H9 (cell line): ENCODE data around the gene RNF214. TPM values are rescaled to one million over a fixed set of nuclear protein-coding genes. Genes with fewer than 3 reads are reported as not detected.
A peak's percentile ranks its signal among the peaks of the same experiment; 100 is the strongest.

Source experiments
- DNase-seq: peaks from one replicate; pipeline ENCODE4 v3.0.0-alpha.2; 2017
- H2AFZ ChIP-seq: one replicate; pipeline ENCODE4 v1.6.1; 2013; ENCODE audit warnings: mild to moderate bottlenecking, low read length, control low read depth, moderate library complexity
- H2AK5ac ChIP-seq: 2 replicates; pipeline ENCODE4 v1.6.1; 2013; ENCODE audit warnings: low read length, control low read depth, mixed read lengths; ENCODE audit not compliant: insufficient read length
- H2BK120ac ChIP-seq: one replicate; pipeline ENCODE4 v1.6.1; 2013; ENCODE audit warnings: low read depth, mild to moderate bottlenecking, low read length, control low read depth, inconsistent platforms; ENCODE audit not compliant: poor library complexity, severe bottlenecking
- H2BK12ac ChIP-seq: 2 replicates; pipeline ENCODE4 v1.6.1; 2013; ENCODE audit warnings: low read length, control low read depth, mixed read lengths, low read depth; ENCODE audit not compliant: insufficient read length
- H2BK15ac ChIP-seq: 2 replicates; pipeline ENCODE4 v1.6.1; 2013; ENCODE audit warnings: low read depth, low read length, control low read depth
- H2BK20ac ChIP-seq: one replicate; pipeline ENCODE4 v1.6.1; 2013; ENCODE audit warnings: low read depth, mild to moderate bottlenecking, low read length, control low read depth, inconsistent platforms; ENCODE audit not compliant: poor library complexity, severe bottlenecking
- H2BK5ac ChIP-seq: 2 replicates; pipeline ENCODE4 v1.6.1; 2013; ENCODE audit warnings: low read length, control low read depth, mixed read lengths; ENCODE audit not compliant: insufficient read length
- H3K14ac ChIP-seq: 2 replicates; pipeline ENCODE4 v1.6.1; 2013; ENCODE audit warnings: low read length, control low read depth; ENCODE audit not compliant: insufficient read depth
- H3K18ac ChIP-seq: 2 replicates; pipeline ENCODE4 v1.6.1; 2013; ENCODE audit warnings: low read depth, mild to moderate bottlenecking, mixed read lengths, low read length, control low read depth; ENCODE audit not compliant: insufficient read length
- H3K23ac ChIP-seq: 2 replicates; pipeline ENCODE4 v1.6.1; 2013; ENCODE audit warnings: low read length, control low read depth, mixed read lengths, low read depth; ENCODE audit not compliant: insufficient read length
- H3K23me2 ChIP-seq: 2 replicates; pipeline ENCODE4 v1.6.1; 2013; ENCODE audit warnings: low read depth, mild to moderate bottlenecking, mixed read lengths, low read length, control low read depth; ENCODE audit not compliant: insufficient read length, poor library complexity, severe bottlenecking
- H3K27ac ChIP-seq: 2 replicates; pipeline ENCODE4 v1.5.1; 2013; ENCODE audit warnings: low read length, control low read depth, mixed read lengths, low read depth; ENCODE audit not compliant: insufficient read length
- H3K27me3 ChIP-seq: 2 replicates; pipeline ENCODE4 v1.6.1; 2013; ENCODE audit warnings: low read length, control low read depth, inconsistent platforms; ENCODE audit not compliant: insufficient read depth
- H3K4ac ChIP-seq: 2 replicates; pipeline ENCODE4 v1.6.1; 2013; ENCODE audit warnings: low read depth, mild to moderate bottlenecking, control low read depth, inconsistent platforms, low read length, moderate library complexity
- H3K4me1 ChIP-seq: 2 replicates; pipeline ENCODE4 v1.6.1; 2013; ENCODE audit warnings: low read length, control low read depth, inconsistent platforms; ENCODE audit not compliant: insufficient read depth
- H3K4me2 ChIP-seq: 2 replicates; pipeline ENCODE4 v1.6.1; 2013; ENCODE audit warnings: low read length, control low read depth, mixed read lengths; ENCODE audit not compliant: insufficient read length, insufficient read depth
- H3K56ac ChIP-seq: 2 replicates; pipeline ENCODE4 v1.6.1; 2013; ENCODE audit warnings: low read depth, mild to moderate bottlenecking, mixed read lengths, low read length, control low read depth; ENCODE audit not compliant: insufficient read length
- H3K79me1 ChIP-seq: 2 replicates; pipeline ENCODE4 v1.6.1; 2013; ENCODE audit warnings: low read depth, mild to moderate bottlenecking, moderate library complexity, low read length, control low read depth, inconsistent platforms; ENCODE audit not compliant: insufficient read depth, poor library complexity, severe bottlenecking
- H3K79me2 ChIP-seq: 2 replicates; pipeline ENCODE4 v1.6.1; 2013; ENCODE audit warnings: low read length, control low read depth, inconsistent platforms; ENCODE audit not compliant: insufficient read depth
- H3K9ac ChIP-seq: 2 replicates; pipeline ENCODE4 v1.6.1; 2013; ENCODE audit warnings: low read length, control low read depth, mixed read lengths; ENCODE audit not compliant: insufficient read length; ENCODE audit errors: extremely low read depth
- H3K9me3 ChIP-seq: one replicate; pipeline ENCODE4 v1.6.1; 2013; ENCODE audit warnings: low read depth, low read length, inconsistent platforms; ENCODE audit not compliant: control insufficient read depth
- H3T11ph ChIP-seq: one replicate; pipeline ENCODE4 v1.6.1; 2013; ENCODE audit warnings: mild to moderate bottlenecking, low read length, control low read depth, inconsistent platforms
- H4K20me1 ChIP-seq: one replicate; pipeline ENCODE4 v1.6.1; 2013; ENCODE audit not compliant: control insufficient read depth, insufficient read length, insufficient read depth
- H4K5ac ChIP-seq: 2 replicates; pipeline ENCODE4 v1.6.1; 2013; ENCODE audit warnings: low read depth, mild to moderate bottlenecking, mixed read lengths, low read length, control low read depth; ENCODE audit not compliant: insufficient read length
- H4K8ac ChIP-seq: replicated peaks from 2 replicates; pipeline ENCODE4 v1.6.1; 2013; ENCODE audit warnings: low read length, control low read depth, mixed read lengths, low read depth; ENCODE audit not compliant: insufficient read length
- H4K91ac ChIP-seq: 2 replicates; pipeline ENCODE4 v1.6.1; 2013; ENCODE audit warnings: low read depth, mild to moderate bottlenecking, moderate library complexity, mixed read lengths, low read length, control low read depth; ENCODE audit not compliant: insufficient read length
- H3K27ac Mint-ChIP-seq, 3 experiments: 2 replicates in 2 of 3; 3 replicates in 1 of 3; pipeline ENCODE4 v1.8.0; 2020 to 2021; ENCODE audit warnings: mixed read lengths in 3 of 3, mild to moderate bottlenecking in 1 of 3, moderate library complexity in 1 of 3
- H3K27me3 Mint-ChIP-seq: 2 replicates; pipeline ENCODE4 v1.8.0; 2021; ENCODE audit warnings: low read depth, mild to moderate bottlenecking, moderate library complexity, mixed read lengths
- H3K36me3 Mint-ChIP-seq, 3 experiments: 2 replicates in 2 of 3; 3 replicates in 1 of 3; pipeline ENCODE4 v1.8.0; 2020 to 2021; ENCODE audit warnings: low read depth in 3 of 3, mixed read lengths in 3 of 3; ENCODE audit not compliant: insufficient read depth in 1 of 3
- H3K4me1 Mint-ChIP-seq, 2 experiments: 2 replicates each; pipeline ENCODE4 v1.8.0; 2020; ENCODE audit warnings: mixed read lengths in 2 of 2
- H3K4me3 Mint-ChIP-seq, 2 experiments: 2 replicates in 1 of 2; 3 replicates in 1 of 2; pipeline ENCODE4 v1.8.0; 2020 to 2021; ENCODE audit warnings: mild to moderate bottlenecking in 2 of 2, mixed read lengths in 2 of 2, moderate library complexity in 1 of 2
- H3K9me3 Mint-ChIP-seq, 2 experiments: 2 replicates in 1 of 2; 3 replicates in 1 of 2; pipeline ENCODE4 v1.8.0; 2020; ENCODE audit warnings: mild to moderate bottlenecking in 2 of 2, mixed read lengths in 2 of 2, moderate library complexity in 1 of 2
- CTCF ChIP-seq: fragments of 200-600 bp; sonication (generic); conservative IDR thresholded peaks from 3 replicates; pipeline ENCODE4 v1.8.0; 2021; ENCODE audit warnings: antibody characterized with exemption, mild to moderate bottlenecking
- WGBS: extraction: QIAGEN DNeasy Blood & Tissue Kit; methylation state at CpG from one replicate; pipeline ENCODE4 v1.1.7; 2013; ENCODE audit warnings: missing lambda C conversion rate, low lambda C conversion rate, mixed read lengths; ENCODE audit not compliant: insufficient read length; ENCODE audit errors: extremely low coverage; 5-methylcytosine and 5-hydroxymethylcytosine counted together
- total RNA-seq: library from RNA; stranded (reverse); gene quantifications from 2 replicates; pipeline ENCODE4 v1.2.1, GENCODE V29; 2021

RNF214 gene
- total RNA-seq, 1 experiment from 2014 or later = 26.0 TPM

GRCh38 chr11:117195258-117195657 is 37.2 kb upstream of the RNF214 start:
- Mint-ChIP-seq H3K4me3 (no peak overlapping the region), H3K36me3 (peaks cover 6 to 34% (median 15%) of the 10 kb centered on the region in 3 experiments), H3K27ac (peak overlapping the region in 2 of 3 experiments; percentile 13 to 80; a peak in 3 of 7 replicates), H3K9me3 (peaks cover 0 to 3% of the 10 kb centered on the region in 2 experiments; a peak in 1 of 5 replicates), H3K27me3 (no peaks in the 10 kb centered on the region), H3K4me1 (peaks cover 24 to 25% of the 10 kb centered on the region in 2 experiments)
- Histone ChIP-seq H3K79me2 (no peaks in the 10 kb centered on the region; the same call in 1 of the 2 replicates), H4K5ac (no peak overlapping the region), H4K91ac (no peak overlapping the region), H3K9ac (no peak overlapping the region), H2AK5ac (no peak overlapping the region), H3K56ac (no peak overlapping the region), H3K9me3 (no peaks in the 10 kb centered on the region), H2AFZ (no peak overlapping the region), H3K4me2 (no peak overlapping the region), H3K23ac (no peak overlapping the region), H2BK120ac (no peak overlapping the region), H2BK15ac (no peak overlapping the region), H3K23me2 (peaks cover 8% of the 10 kb centered on the region), H4K20me1 (no peaks in the 10 kb centered on the region), H2BK5ac (no peak overlapping the region), H2BK12ac (no peak overlapping the region), H3K18ac (no peak overlapping the region), H2BK20ac (no peak overlapping the region), H3K14ac (no peak overlapping the region), H4K8ac (no peak overlapping the region), H3K27me3 (no peaks in the 10 kb centered on the region), H3K79me1 (no peaks in the 10 kb centered on the region), H3K27ac (no peak overlapping the region), H3K4me1 (no peaks in the 10 kb centered on the region), H3K4ac (no peak overlapping the region), H3T11ph (no peak overlapping the region)
- whole genome bisulfite sequencing = no CpG with 5 or more reads among the region's 4 CpGs
- TF ChIP-seq CTCF = no peak
- no peak for DNase-seq
